H1 (cell line): ENCODE data around the gene ADCK2. TPM values are rescaled to one million over a fixed set of nuclear protein-coding genes. Genes with fewer than 3 reads are reported as not detected.
A peak's percentile ranks its signal among the peaks of the same experiment; 100 is the strongest.

ENCODE experiments used
- CTCF ChIA-PET: fragments of 300-600 bp; sonication (Branson Sonifier 250); formaldehyde crosslinking; loops from one replicate; lab custom pipeline; 2021; ENCODE audit not compliant: partially characterized antibody; lab: Charles Lee
- POLR2A ChIA-PET: fragments of 300-600 bp; sonication (Branson Sonifier 250); formaldehyde crosslinking; loops from one replicate; lab custom pipeline; 2021; ENCODE audit warnings: inconsistent platforms; ENCODE audit not compliant: partially characterized antibody; lab: Charles Lee
- DNase-seq, 2 experiments: peaks; one replicate each; pipeline versions ENCODE4 v3.0.0 to v3.0.0-alpha.2; 2010 to 2022; ENCODE audit warnings: low spot score in 2 of 2, low read depth in 1 of 2, mixed read lengths in 1 of 2
- FAIRE-seq: peaks from 2 replicates; lab custom pipeline; 2011; peaks lifted over from hg19 to GRCh38; lab: Jason Lieb, UNC
- H2AFZ ChIP-seq: 2 replicates; pipeline ENCODE4 v1.8.1; 2012; ENCODE audit warnings: low read length, inconsistent platforms
- H2AK5ac ChIP-seq: 2 replicates; pipeline ENCODE4 v1.6.1; 2013; ENCODE audit warnings: low read depth, low read length
- H2BK120ac ChIP-seq: replicated peaks from 2 replicates; pipeline ENCODE3; 2013; ENCODE audit warnings: low read depth, low read length, inconsistent platforms
- H2BK12ac ChIP-seq: 2 replicates; pipeline ENCODE4 v1.6.1; 2013; ENCODE audit warnings: low read depth, low read length
- H2BK15ac ChIP-seq: 2 replicates; pipeline ENCODE4 v1.6.1; 2013; ENCODE audit warnings: low read length
- H2BK20ac ChIP-seq: 2 replicates; pipeline ENCODE4 v1.6.1; 2013; ENCODE audit warnings: low read length
- H2BK5ac ChIP-seq: 2 replicates; pipeline ENCODE4 v1.6.1; 2013; ENCODE audit warnings: low read depth, low read length
- H3K14ac ChIP-seq: 2 replicates; pipeline ENCODE4 v1.6.1; 2013; ENCODE audit warnings: inconsistent platforms; ENCODE audit not compliant: insufficient read length
- H3K18ac ChIP-seq: 2 replicates; pipeline ENCODE4 v1.6.1; 2013; ENCODE audit warnings: low read length; ENCODE audit errors: extremely low read depth
- H3K23ac ChIP-seq: 2 replicates; pipeline ENCODE4 v1.6.1; 2013; ENCODE audit warnings: inconsistent platforms; ENCODE audit not compliant: insufficient read length
- H3K23me2 ChIP-seq: 2 replicates; pipeline ENCODE4 v1.6.1; 2013; ENCODE audit warnings: low read depth, low read length
- H3K27ac ChIP-seq: 2 replicates; pipeline ENCODE4 v1.6.1; 2011; ENCODE audit warnings: low read depth, low read length, inconsistent platforms
- H3K27me3 ChIP-seq, 4 experiments: replicated peaks in 1 of 4; 1 replicate in 1 of 4; 2 replicates in 3 of 4; pipeline versions ENCODE4 v1.6.1 to v1.8.1; 2011 to 2013; ENCODE audit warnings: low read length in 3 of 4, mild to moderate bottlenecking in 3 of 4, inconsistent platforms in 2 of 4, mixed read lengths in 2 of 4, moderate library complexity in 1 of 4; ENCODE audit not compliant: control insufficient read depth in 3 of 4, insufficient read depth in 3 of 4; ENCODE audit errors: extremely low read depth in 1 of 4
- H3K36me3 ChIP-seq, 4 experiments: 2 replicates each; pipeline versions ENCODE4 v1.6.1 to v1.8.1; 2011 to 2013; ENCODE audit warnings: mild to moderate bottlenecking in 4 of 4, low read length in 3 of 4, moderate library complexity in 2 of 4, control low read depth in 1 of 4, inconsistent platforms in 1 of 4; ENCODE audit not compliant: insufficient read depth in 4 of 4, control insufficient read depth in 2 of 4
- H3K4ac ChIP-seq: replicated peaks from 2 replicates; pipeline ENCODE3; 2013; ENCODE audit warnings: low read length, low read depth, mixed read lengths, inconsistent platforms; ENCODE audit not compliant: insufficient read length
- H3K4me1 ChIP-seq, 4 experiments: replicated peaks in 1 of 4; 1 replicate in 1 of 4; 2 replicates in 3 of 4; pipeline versions ENCODE4 v1.6.1 to v1.8.1; 2011 to 2013; ENCODE audit warnings: low read length in 3 of 4, inconsistent platforms in 2 of 4, mixed read lengths in 1 of 4; ENCODE audit not compliant: insufficient read depth in 4 of 4, control insufficient read depth in 3 of 4
- H3K4me2 ChIP-seq, 2 experiments: 2 replicates each; pipeline versions ENCODE4 v1.6.1 to v1.8.1; 2011 to 2013; ENCODE audit warnings: low read depth in 2 of 2, low read length in 2 of 2, control low read depth in 1 of 2, inconsistent platforms in 1 of 2, mild to moderate bottlenecking in 1 of 2; ENCODE audit not compliant: insufficient read depth in 1 of 2
- H3K4me3 ChIP-seq, 4 experiments: fragments of 200-600, 300-600 bp in 1 of 4; sonication (generic), shearing (Covaris generic), sonication (Bioruptor Twin) in 1 of 4; 2 replicates each; pipeline versions ENCODE4 v1.5.1 to v1.8.1; 2011 to 2016; ENCODE audit warnings: low read length in 4 of 4, low read depth in 3 of 4, control low read depth in 2 of 4, inconsistent platforms in 2 of 4, mild to moderate bottlenecking in 2 of 4, mixed read lengths in 1 of 4, moderate library complexity in 1 of 4; ENCODE audit not compliant: insufficient read depth in 2 of 4; ENCODE audit errors: extremely low read depth in 1 of 4
- H3K56ac ChIP-seq: replicated peaks from 2 replicates; pipeline ENCODE3; 2013; ENCODE audit warnings: low read depth, mild to moderate bottlenecking, mixed read lengths, low read length, inconsistent platforms; ENCODE audit not compliant: insufficient read length
- H3K79me1 ChIP-seq: 2 replicates; pipeline ENCODE4 v1.6.1; 2013; ENCODE audit warnings: low read depth, low read length, control low read depth
- H3K79me2 ChIP-seq, 2 experiments: 2 replicates each; pipeline versions ENCODE4 v1.6.1 to v1.8.1; 2012 to 2013; ENCODE audit warnings: low read length in 2 of 2, mild to moderate bottlenecking in 2 of 2, inconsistent platforms in 1 of 2; ENCODE audit not compliant: insufficient read depth in 2 of 2, control insufficient read depth in 1 of 2
- H3K9ac ChIP-seq, 4 experiments: replicated peaks in 1 of 4; 1 replicate in 1 of 4; 2 replicates in 3 of 4; pipeline versions ENCODE4 v1.6.1 to v1.8.1; 2011 to 2013; ENCODE audit warnings: low read depth in 3 of 4, low read length in 3 of 4, control low read depth in 2 of 4, mild to moderate bottlenecking in 2 of 4, moderate library complexity in 2 of 4, inconsistent platforms in 1 of 4; ENCODE audit errors: extremely low read depth in 1 of 4
- H3K9me3 ChIP-seq, 2 experiments: 2 replicates each; pipeline versions ENCODE4 v1.6.1 to v1.8.1; 2012 to 2013; ENCODE audit warnings: mild to moderate bottlenecking in 2 of 2, moderate library complexity in 2 of 2, control low read depth in 1 of 2, inconsistent platforms in 1 of 2, low read depth in 1 of 2, low read length in 1 of 2, mixed read lengths in 1 of 2; ENCODE audit not compliant: insufficient read depth in 2 of 2
- H4K20me1 ChIP-seq, 2 experiments: replicated peaks in 1 of 2; 2 replicates each; pipeline versions ENCODE3 to v1.8.1; 2011 to 2013; ENCODE audit warnings: inconsistent platforms in 2 of 2, low read length in 2 of 2, mild to moderate bottlenecking in 1 of 2; ENCODE audit not compliant: insufficient read depth in 2 of 2, control insufficient read depth in 1 of 2
- H4K5ac ChIP-seq: 2 replicates; pipeline ENCODE4 v1.6.1; 2013; ENCODE audit warnings: low read length, low read depth, mixed read lengths, inconsistent platforms; ENCODE audit not compliant: insufficient read length
- H4K8ac ChIP-seq: 2 replicates; pipeline ENCODE4 v1.8.0; 2013; ENCODE audit warnings: mild to moderate bottlenecking, moderate library complexity, low read length, inconsistent platforms; ENCODE audit not compliant: insufficient read depth; ENCODE audit errors: extremely low read depth
- H4K91ac ChIP-seq: replicated peaks from 2 replicates; pipeline ENCODE3; 2013; ENCODE audit warnings: low read length, mixed read lengths, inconsistent platforms; ENCODE audit not compliant: insufficient read length
- BACH1 ChIP-seq: IDR thresholded peaks from 2 replicates; pipeline ENCODE4 v1.6.1; 2012; ENCODE audit warnings: low read length, improper control_type of control experiment
- CEBPB ChIP-seq: IDR thresholded peaks from 2 replicates; pipeline ENCODE4 v1.6.1; 2012; ENCODE audit warnings: low read depth, low read length
- CTBP2 ChIP-seq: IDR thresholded peaks from 2 replicates; pipeline ENCODE4 v1.7.0; 2011; ENCODE audit warnings: borderline replicate concordance, mild to moderate bottlenecking, moderate library complexity, mixed read lengths, low read length; ENCODE audit not compliant: insufficient read depth, insufficient read length
- HDAC2 ChIP-seq, 2 experiments: fragments of 300-600 bp in 1 of 2; sonication (generic) in 1 of 2; IDR thresholded peaks; 2 replicates each; pipeline ENCODE4 v1.6.1; 2011 to 2012; ENCODE audit warnings: low read depth in 2 of 2, low read length in 2 of 2, mild to moderate bottlenecking in 2 of 2, moderate library complexity in 2 of 2, borderline replicate concordance in 1 of 2, inconsistent platforms in 1 of 2
- KDM5A ChIP-seq: fragments of 200-600 bp; IDR thresholded peaks from 2 replicates; pipeline ENCODE4 v1.7.1; 2012; ENCODE audit warnings: mild to moderate bottlenecking, low read length, inconsistent platforms, mixed read lengths
- PHF8 ChIP-seq: fragments of 200-600 bp; sonication (generic); conservative IDR thresholded peaks from 2 replicates; pipeline ENCODE4 v1.7.1; 2012; ENCODE audit warnings: low read depth, mild to moderate bottlenecking, inconsistent platforms, low read length, moderate library complexity
- SAP30 ChIP-seq: fragments of 300-600 bp; sonication (generic); IDR thresholded peaks from 2 replicates; pipeline ENCODE4 v1.7.1; 2012; ENCODE audit warnings: low read length, moderate library complexity, mild to moderate bottlenecking, inconsistent platforms; ENCODE audit not compliant: insufficient read depth, insufficient replicate concordance
- SP2 ChIP-seq: IDR thresholded peaks from 2 replicates; pipeline ENCODE4 v1.6.1; 2012; ENCODE audit warnings: mild to moderate bottlenecking, low read length, inconsistent platforms
- TAF1 ChIP-seq: IDR thresholded peaks from 2 replicates; pipeline ENCODE4 v1.6.1; 2011; ENCODE audit warnings: mild to moderate bottlenecking, low read depth, low read length
- WGBS, 2 experiments: shearing (Covaris generic) in 1 of 2; methylation state at CpG; one replicate each; pipeline versions ENCODE4 v1.1.6 to v1.1.7; 2013 to 2015; ENCODE audit warnings: low lambda C conversion rate in 2 of 2, mixed read lengths in 2 of 2, inconsistent platforms in 1 of 2, low coverage in 1 of 2, missing lambda C conversion rate in 1 of 2; ENCODE audit not compliant: insufficient replicate concordance in 2 of 2, insufficient coverage in 1 of 2, insufficient read length in 1 of 2; ENCODE audit errors: extremely low coverage in 1 of 2, missing lambda C conversion rate in 1 of 2; 5-methylcytosine and 5-hydroxymethylcytosine counted together
- polyA plus RNA-seq, 7 experiments: library from polyadenylated mRNA; depleted of rRNA in 3 of 7; stranded (reverse) in 5 of 7; unstranded in 2 of 7; fragments of >200 nt in 5 of 7; fragments of 200-250 nt in 2 of 7; gene quantifications; 1 replicate in 5 of 7; 2 replicates in 1 of 7; 4 replicates in 1 of 7; pipeline versions ENCODE4 v1.2.1 to v1.2.3, GENCODE V29; 2011 to 2013; ENCODE audit warnings: missing spikeins in 2 of 7, mixed read lengths in 2 of 7
- total RNA-seq: library from RNA; stranded (reverse); fragmentation: NEBNext Ultra II Directional; extraction: Animal tissue kit (Norgen Biotek cat#: 25700); gene quantifications from 2 replicates; pipeline ENCODE4 v1.2.1, GENCODE V29; 2021
- TF ChIP-seq, protein P1 (sequence below): IDR thresholded peaks from 2 replicates; pipeline ENCODE4 v1.6.1; 2011; ENCODE audit warnings: low read length, improper control_type of control experiment

The ADCK2 gene
- total and polyA plus RNA-seq, 2 of the 8 experiments (the other 6 are each of a cell fraction or from before 2014, with no cell fraction given) = 6.9 to 11.7 TPM

DNA sequence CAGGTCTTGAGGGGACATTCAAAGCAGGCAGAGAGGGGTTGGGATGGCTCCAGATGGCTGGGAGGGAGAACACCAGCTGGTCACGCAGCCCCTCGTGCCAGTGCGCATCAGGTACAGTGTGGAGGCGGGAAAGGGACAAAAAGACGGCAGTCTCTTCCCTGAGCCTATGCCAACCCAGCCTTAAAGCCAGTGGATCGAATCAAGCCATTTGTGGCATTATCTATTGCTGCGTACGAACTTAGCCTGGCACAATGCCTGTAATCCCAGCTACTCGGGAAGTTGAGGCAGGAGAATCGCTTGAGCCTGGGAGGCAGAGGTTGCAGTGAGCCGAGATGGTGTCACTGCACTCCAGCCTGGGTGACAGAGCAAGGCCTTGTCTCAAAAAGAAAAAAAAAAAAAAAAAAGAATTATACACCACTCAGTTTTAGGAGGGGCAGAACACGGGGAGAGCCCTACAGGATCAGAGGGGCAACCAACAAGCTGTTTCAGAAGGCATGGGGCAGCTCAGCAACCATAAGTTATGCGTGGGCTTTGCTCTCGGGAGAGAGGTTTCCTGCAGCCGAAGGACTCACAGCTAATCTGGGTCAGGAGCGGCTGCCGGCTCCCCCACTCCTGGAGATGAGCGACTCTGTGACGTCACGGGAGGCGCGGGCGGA is 23.4 kb downstream of the ADCK2 start:
- H4K91ac ChIP-seq = no peak overlapping the region
- H3K79me2 ChIP-seq = peaks cover 0 to 33% of the 10 kb centered on the region in 2 experiments; a peak in 2 of 4 replicates
- H3K4me1 ChIP-seq = peaks cover 0 to 6% (median 2%) of the 10 kb centered on the region in 4 experiments; a peak in 3 of 7 replicates
- no peak overlapping the region for H3K56ac ChIP-seq
- peak overlapping the region; percentile 99 for H2AFZ ChIP-seq
- H4K8ac ChIP-seq = peak overlapping the region; percentile 86
- no peak overlapping the region for H2BK120ac ChIP-seq
- H3K79me1 ChIP-seq = peaks cover 3% of the 10 kb centered on the region; the same call in 1 of the 2 replicates
- ChIA-PET CTCF (interaction anchor here (0.6 to 1.1 kb wide), 3 partner anchors 10 to 40 kb away, joined by 3 to 6 read pairs (median 3); no protein-coding TSS in a partner anchor), POLR2A (interaction anchor here (0.6 to 2.0 kb wide), 6 partner anchors 9 to 331 kb away, joined by 3 to 6 read pairs (median 3); partner anchors contain the start of gene ADCK2)
- no peak overlapping the region for H3K4ac ChIP-seq
- WGBS, 2 experiments = 37% methylated on average over 23 of the region's 23 CpGs; no CpG with 5 or more reads in 1 of the 2 experiments
- DNase-seq = no peak
- peak overlapping the region; percentile 84 for H4K5ac ChIP-seq
- H4K20me1 ChIP-seq = no peaks in the 10 kb centered on the region
- no peak overlapping the region for H2BK15ac ChIP-seq
- no peak overlapping the region for H3K23ac ChIP-seq
- no peak overlapping the region; the same call in 1 of the 2 replicates for H3K18ac ChIP-seq
- FAIRE-seq = no peak
- peaks cover 2% of the 10 kb centered on the region; the same call in 1 of the 2 replicates for H3K23me2 ChIP-seq
- no peak overlapping the region for H2AK5ac ChIP-seq
- H2BK12ac ChIP-seq = no peak overlapping the region; the same call in none of the 2 replicates
- H3K27me3 ChIP-seq = no peaks in the 10 kb centered on the region
- no peak overlapping the region for H3K14ac ChIP-seq
- H3K4me3 ChIP-seq = peak overlapping the region; percentile 65 to 92 (median 88)
- H3K36me3 ChIP-seq = no peaks in the 10 kb centered on the region
- peak overlapping the region; percentile 63; the same call in 1 of the 2 replicates for H3K27ac ChIP-seq
- H2BK5ac ChIP-seq = peak overlapping the region; percentile 96; the same call in 1 of the 2 replicates
- H3K9me3 ChIP-seq = no peaks in the 10 kb centered on the region
- H3K9ac ChIP-seq = peak overlapping the region; percentile 34 to 89 (median 76); a peak in 6 of 7 replicates
- no peak overlapping the region for H2BK20ac ChIP-seq
- peak overlapping the region; percentile 68 to 80 for H3K4me2 ChIP-seq
- no peak for TF ChIP-seq HDAC2 (IDR thresholded peaks at IDR 0.05; ENCODE audit: borderline replicate concordance in 1 of 2, low read depth in 2 of 2, low read length in 2 of 2)
- TF ChIP-seq KDM5A = no peak
- TF ChIP-seq CEBPB = no peak
- TF ChIP-seq BACH1 = peak; percentile 26; the same call in 1 of the 2 replicates
- no peak for TF ChIP-seq PHF8
- no peak for TF ChIP-seq CTBP2
- no peak for TF ChIP-seq SAP30
- TF ChIP-seq, protein P1, sequence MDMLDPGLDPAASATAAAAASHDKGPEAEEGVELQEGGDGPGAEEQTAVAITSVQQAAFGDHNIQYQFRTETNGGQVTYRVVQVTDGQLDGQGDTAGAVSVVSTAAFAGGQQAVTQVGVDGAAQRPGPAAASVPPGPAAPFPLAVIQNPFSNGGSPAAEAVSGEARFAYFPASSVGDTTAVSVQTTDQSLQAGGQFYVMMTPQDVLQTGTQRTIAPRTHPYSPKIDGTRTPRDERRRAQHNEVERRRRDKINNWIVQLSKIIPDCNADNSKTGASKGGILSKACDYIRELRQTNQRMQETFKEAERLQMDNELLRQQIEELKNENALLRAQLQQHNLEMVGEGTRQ = no peak
- no peak for TF ChIP-seq TAF1
- no peak for TF ChIP-seq SP2
